Measurements from ENCODE around the gene NAT16.
A peak's percentile ranks its signal among the peaks of the same experiment; 100 is the strongest.

NAT16 gene

GRCh38 chr7:101174322-101174854 is 5.7 kb downstream of the NAT16 start:
- TF ChIP-seq CTCF (IDR thresholded peaks at IDR 0.05): no peak
- H3K4me1 ChIP-seq: peaks cover 4 to 52% (median 38%) of the 10 kb centered on the region in 4 donors
- no peak for DNase-seq
- H3K27me3 ChIP-seq: peaks cover 11 to 97% of the 10 kb centered on the region in 2 donors
- intact Hi-C loops (cut with DNase I; ENCODE audit: low total_unique reads): no loop called here
- H3K9me3 ChIP-seq: no peaks in the 10 kb centered on the region
- no peaks in the 10 kb centered on the region for H3K36me3 ChIP-seq
- no peak overlapping the region for H3K27ac ChIP-seq
- H3K4me3 ChIP-seq: no peak overlapping the region

GRCh38 chr7:101173752-101174244 is 6.3 kb downstream of the NAT16 start:
- intact Hi-C loops (cut with DNase I; ENCODE audit: low total_unique reads): no loop called here
- no peak for TF ChIP-seq CTCF (IDR thresholded peaks at IDR 0.05)
- Histone ChIP-seq H3K4me1 (peaks cover 4 to 46% (median 33%) of the 10 kb centered on the region in 4 donors), H3K27ac (no peak overlapping the region), H3K36me3 (no peaks in the 10 kb centered on the region), H3K27me3 (peaks cover 11 to 97% of the 10 kb centered on the region in 2 donors), H3K9me3 (no peaks in the 10 kb centered on the region), H3K4me3 (peak overlapping the region in 1 of 2 donors; percentile 29)
- DNase-seq: no peak

GRCh38 chr7:101172854-101173751 is 7.0 kb downstream of the NAT16 start:
- H3K9me3 ChIP-seq: no peaks in the 10 kb centered on the region
- peak overlapping the region in 1 of 2 donors; percentile 29 for H3K4me3 ChIP-seq
- H3K4me1 ChIP-seq: peaks cover 4 to 46% (median 33%) of the 10 kb centered on the region in 4 donors
- peaks cover 11 to 99% of the 10 kb centered on the region in 2 donors for H3K27me3 ChIP-seq
- H3K27ac ChIP-seq: no peak overlapping the region
- no peaks in the 10 kb centered on the region for H3K36me3 ChIP-seq
- peak in 1 of 2 donors; percentile 75 for DNase-seq
- intact Hi-C loops (cut with DNase I; ENCODE audit: low total_unique reads): no loop called here
- no peak for TF ChIP-seq CTCF (IDR thresholded peaks at IDR 0.05)

- DNase-seq: no peak
- no peak overlapping the region for H3K4me3 ChIP-seq
Measured at GRCh38 chr7:101172005-101172853, 7.9 kb downstream of the NAT16 start.

More at GRCh38 chr7:101172005-101172853, 7.9 kb downstream of the NAT16 start:
- no peaks in the 10 kb centered on the region for H3K36me3 ChIP-seq
- no peak overlapping the region for H3K27ac ChIP-seq
- H3K9me3 ChIP-seq: no peaks in the 10 kb centered on the region
- no peak for TF ChIP-seq CTCF (IDR thresholded peaks at IDR 0.05)
- peaks cover 11 to 99% of the 10 kb centered on the region in 2 donors for H3K27me3 ChIP-seq
- intact Hi-C loops (cut with DNase I; ENCODE audit: low total_unique reads): no loop called here
- H3K4me1 ChIP-seq: peaks cover 4 to 46% (median 33%) of the 10 kb centered on the region in 4 donors
